ENCODE results near the gene WIPI1. TPM values are rescaled to one million over a fixed set of nuclear protein-coding genes. Genes with fewer than 3 reads are reported as not detected.
A peak's percentile ranks its signal among the peaks of the same experiment; 100 is the strongest.

Gene WIPI1
- total RNA-seq, 1 experiment from 2014 or later = 0.43 TPM

GRCh38 chr17:68457539-68458259, 403 bp upstream of the WIPI1 start:
- ChIA-PET POLR2A (ENCODE audit: low non-redundant PET) (interaction anchor here (0.6 kb wide), 1 partner anchor 11 kb away, joined by 4 read pairs; no protein-coding TSS in a partner anchor), CTCF (interaction anchor here (0.6 to 1.8 kb wide), 4 partner anchors 22 to 515 kb away, joined by 3 to 4 read pairs (median 3); no protein-coding TSS in a partner anchor)
- TF ChIP-seq CTCF (conservative IDR thresholded peaks at IDR 0.05; ENCODE audit: low read depth, low read length) = no peak
- TF ChIP-seq EZH2 (IDR thresholded peaks at IDR 0.05; ENCODE audit: borderline replicate concordance, low read depth, low read length, poor library complexity, severe bottlenecking) = no peak
- DNase-seq (ENCODE audit: low spot score) = peak; percentile 98
- H3K27ac ChIP-seq (ENCODE audit: low read depth, low read length, poor library complexity, severe bottlenecking) = no peak overlapping the region
- H3K27me3 ChIP-seq (replicated peaks; ENCODE audit: insufficient read depth, low read depth, low read length, poor library complexity) = peaks cover 20% of the 10 kb centered on the region
- peak overlapping the region; percentile 43 for H3K4me3 ChIP-seq (ENCODE audit: low read depth, low read length, poor library complexity, severe bottlenecking)
- no TSS peak for BruUV-seq (replicated peaks)
- H3K36me3 ChIP-seq (ENCODE audit: insufficient read depth, low read length, poor library complexity, severe bottlenecking) = no peaks in the 10 kb centered on the region
- peaks cover 13% of the 10 kb centered on the region for H3K4me1 ChIP-seq (ENCODE audit: insufficient read depth, low read length, poor library complexity, severe bottlenecking)
- intact Hi-C loops (cut with micrococcal nuclease; ENCODE audit: unreplicated experiment) = loop anchor here (10.0 kb wide), 1 partner anchor 63 kb away; no protein-coding TSS in a partner anchor
- H3K9me3 ChIP-seq (ENCODE audit: low read depth, low read length, poor library complexity, severe bottlenecking) = no peaks in the 10 kb centered on the region

- Histone ChIP-seq H3K9me3 (ENCODE audit: low read depth, low read length, poor library complexity, severe bottlenecking) (no peaks in the 10 kb centered on the region), H3K4me3 (ENCODE audit: low read depth, low read length, poor library complexity, severe bottlenecking) (peak overlapping the region; percentile 45), H3K4me1 (ENCODE audit: insufficient read depth, low read length, poor library complexity, severe bottlenecking) (peaks cover 13% of the 10 kb centered on the region), H3K27ac (ENCODE audit: low read depth, low read length, poor library complexity, severe bottlenecking) (no peak overlapping the region), H3K36me3 (ENCODE audit: insufficient read depth, low read length, poor library complexity, severe bottlenecking) (no peaks in the 10 kb centered on the region), H3K27me3 (replicated peaks; ENCODE audit: insufficient read depth, low read depth, low read length, poor library complexity) (peaks cover 20% of the 10 kb centered on the region)
- CTCF ChIA-PET = interaction anchor here (1.1 kb wide), 1 partner anchor 20 kb away, joined by 3 read pairs; no protein-coding TSS in a partner anchor
- intact Hi-C loops (cut with micrococcal nuclease; ENCODE audit: unreplicated experiment) = loop anchor here (10.0 kb wide), 1 partner anchor 62 kb away; no protein-coding TSS in a partner anchor
- DNase-seq (ENCODE audit: low spot score) = no peak
- POLR2A ChIA-PET (ENCODE audit: low non-redundant PET) = interaction anchor here (0.6 kb wide), 1 partner anchor 1507 kb away, joined by 4 read pairs; no protein-coding TSS in a partner anchor
- no peak for TF ChIP-seq CTCF (conservative IDR thresholded peaks at IDR 0.05; ENCODE audit: low read depth, low read length)
- no peak for TF ChIP-seq EZH2 (IDR thresholded peaks at IDR 0.05; ENCODE audit: borderline replicate concordance, low read depth, low read length, poor library complexity, severe bottlenecking)
- no TSS peak for BruUV-seq (replicated peaks)
Measured at GRCh38 chr17:68456339-68457167, 743 bp downstream of the WIPI1 start.

- H3K27ac ChIP-seq (ENCODE audit: low read depth, low read length, poor library complexity, severe bottlenecking) = no peak overlapping the region
- TF ChIP-seq EZH2 (IDR thresholded peaks at IDR 0.05; ENCODE audit: borderline replicate concordance, low read depth, low read length, poor library complexity, severe bottlenecking) (no peak), CTCF (conservative IDR thresholded peaks at IDR 0.05; ENCODE audit: low read depth, low read length) (no peak)
- no peaks in the 10 kb centered on the region for H3K9me3 ChIP-seq (ENCODE audit: low read depth, low read length, poor library complexity, severe bottlenecking)
- H3K27me3 ChIP-seq (replicated peaks; ENCODE audit: insufficient read depth, low read depth, low read length, poor library complexity) = peaks cover 20% of the 10 kb centered on the region
- peaks cover 9% of the 10 kb centered on the region for H3K4me1 ChIP-seq (ENCODE audit: insufficient read depth, low read length, poor library complexity, severe bottlenecking)
- POLR2A ChIA-PET (ENCODE audit: low non-redundant PET) = interaction anchor here (0.6 kb wide), 1 partner anchor 1507 kb away, joined by 4 read pairs; no protein-coding TSS in a partner anchor
- DNase-seq (ENCODE audit: low spot score) = no peak
- no peak overlapping the region for H3K4me3 ChIP-seq (ENCODE audit: low read depth, low read length, poor library complexity, severe bottlenecking)
- BruUV-seq (replicated peaks) = no TSS peak
- intact Hi-C loops (cut with micrococcal nuclease; ENCODE audit: unreplicated experiment) = loop anchor here (10.0 kb wide), 1 partner anchor 61 kb away; no protein-coding TSS in a partner anchor
- H3K36me3 ChIP-seq (ENCODE audit: insufficient read depth, low read length, poor library complexity, severe bottlenecking) = no peaks in the 10 kb centered on the region
- CTCF ChIA-PET = no interaction called here
Measured at GRCh38 chr17:68455901-68456338, 1.4 kb downstream of the WIPI1 start.

Measured in A673 (cell line).